IPS-15b (cell line): ENCODE measurements around the gene CAMK2N2.

Experiments
- H3K27me3 ChIP-seq: one replicate; pipeline ENCODE4 v1.6.1; 2013; ENCODE audit warnings: low read length; ENCODE audit not compliant: control insufficient read depth, insufficient read depth
- H3K36me3 ChIP-seq: one replicate; pipeline ENCODE4 v1.6.1; 2013; ENCODE audit warnings: low read length; ENCODE audit not compliant: control insufficient read depth, insufficient read depth
- H3K4me1 ChIP-seq: one replicate; pipeline ENCODE4 v1.6.1; 2013; ENCODE audit warnings: mild to moderate bottlenecking, low read length; ENCODE audit not compliant: control insufficient read depth, insufficient read depth
- H3K4me3 ChIP-seq: one replicate; pipeline ENCODE4 v1.5.1; 2013; ENCODE audit warnings: low read depth, low read length
- H3K9ac ChIP-seq: one replicate; pipeline ENCODE4 v1.6.1; 2013; ENCODE audit warnings: low read depth, mild to moderate bottlenecking, low read length
- H3K9me3 ChIP-seq: one replicate; pipeline ENCODE4 v1.6.1; 2013; ENCODE audit warnings: mild to moderate bottlenecking, low read length; ENCODE audit not compliant: control insufficient read depth, insufficient read depth

CAMK2N2 gene

GRCh38 chr3:184261854-184262763 lies 756 bp upstream of the CAMK2N2 start:
- peaks cover 58% of the 10 kb centered on the region for H3K27me3 ChIP-seq
- H3K9ac ChIP-seq, result no peak overlapping the region
- H3K4me1 ChIP-seq, result no peaks in the 10 kb centered on the region
- no peaks in the 10 kb centered on the region for H3K9me3 ChIP-seq
- peak overlapping the region; percentile 80 for H3K4me3 ChIP-seq
- H3K36me3 ChIP-seq, result peaks cover 8% of the 10 kb centered on the region

DNA sequence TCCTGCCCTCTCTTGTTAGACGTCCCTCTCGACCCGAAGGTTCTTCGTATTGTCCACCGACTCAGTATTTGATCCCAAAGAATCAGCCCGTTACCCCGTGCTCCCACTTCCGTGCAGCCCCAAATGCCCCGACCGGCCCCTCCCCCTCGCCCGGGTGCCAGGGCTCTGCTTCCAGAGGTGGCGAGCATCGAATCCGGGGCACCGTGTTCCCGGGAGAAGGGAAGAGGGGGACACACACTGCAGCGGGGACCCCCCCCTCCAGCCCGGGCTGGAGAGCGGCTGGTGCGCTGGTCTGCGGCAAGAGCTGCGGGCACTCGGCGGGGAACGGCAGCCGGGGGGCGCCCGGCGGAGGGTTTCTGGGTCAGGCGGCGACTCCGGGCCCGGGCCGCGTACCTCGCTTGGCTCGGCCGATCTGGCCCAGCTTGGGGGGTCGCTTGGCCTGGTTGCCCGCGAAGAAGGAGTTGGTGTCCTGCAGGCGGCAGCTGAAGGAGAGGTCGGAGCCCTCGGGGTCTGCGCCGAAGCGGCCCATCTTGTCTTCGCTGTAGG lies 556 bp downstream of the CAMK2N2 start:
- H3K9me3 ChIP-seq, result no peaks in the 10 kb centered on the region
- H3K27me3 ChIP-seq, result peaks cover 58% of the 10 kb centered on the region
- H3K36me3 ChIP-seq, result peaks cover 8% of the 10 kb centered on the region
- H3K4me1 ChIP-seq, result no peaks in the 10 kb centered on the region
- peak overlapping the region; percentile 74 for H3K4me3 ChIP-seq
- H3K9ac ChIP-seq, result no peak overlapping the region

DNA sequence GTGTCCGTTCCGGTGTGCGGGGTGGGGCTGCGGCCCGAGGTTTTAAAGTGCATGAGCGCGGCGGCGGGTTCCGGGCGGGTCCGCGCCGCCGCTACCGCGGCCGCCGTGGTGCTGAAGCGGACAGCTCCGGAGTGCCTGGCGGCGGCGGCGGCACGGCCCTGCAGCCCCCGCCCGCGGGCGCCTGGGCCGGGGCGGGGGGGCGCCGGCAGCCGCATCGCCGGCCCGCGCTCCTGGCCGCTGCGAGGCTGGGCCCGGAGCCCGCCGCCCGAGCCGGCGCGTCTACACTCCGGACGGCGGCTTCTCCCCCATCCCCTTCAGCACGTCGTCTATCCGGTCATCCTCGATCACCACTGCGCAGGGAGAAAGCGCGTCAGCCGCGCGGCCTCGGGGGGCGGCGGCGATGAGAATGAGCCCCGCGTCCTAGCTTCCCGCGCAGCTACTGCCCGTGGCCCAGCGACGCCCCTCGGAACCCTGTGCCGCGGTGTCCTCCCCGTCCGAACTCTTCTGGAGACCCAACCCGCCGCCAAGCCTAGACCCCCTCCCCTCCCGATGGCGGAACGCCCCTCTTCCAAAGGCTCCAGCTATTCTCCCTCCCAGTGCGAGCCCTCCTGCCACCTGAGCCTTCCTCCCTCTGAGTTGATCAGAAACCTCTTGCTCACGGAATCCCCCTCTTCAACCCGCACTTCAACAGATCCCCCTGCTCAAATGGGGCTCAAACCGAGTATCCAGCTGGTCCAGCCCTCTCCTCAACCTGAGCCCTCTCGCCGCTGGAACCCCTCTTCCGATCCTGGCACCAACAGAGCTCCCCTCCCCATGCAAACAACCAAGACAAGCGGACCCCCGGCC lies 1.3 kb downstream of the CAMK2N2 start:
- no peak overlapping the region for H3K9ac ChIP-seq
- peaks cover 56% of the 10 kb centered on the region for H3K27me3 ChIP-seq
- peaks cover 8% of the 10 kb centered on the region for H3K36me3 ChIP-seq
- no peaks in the 10 kb centered on the region for H3K4me1 ChIP-seq
- H3K9me3 ChIP-seq, result no peaks in the 10 kb centered on the region
- peak overlapping the region; percentile 74 for H3K4me3 ChIP-seq

DNA sequence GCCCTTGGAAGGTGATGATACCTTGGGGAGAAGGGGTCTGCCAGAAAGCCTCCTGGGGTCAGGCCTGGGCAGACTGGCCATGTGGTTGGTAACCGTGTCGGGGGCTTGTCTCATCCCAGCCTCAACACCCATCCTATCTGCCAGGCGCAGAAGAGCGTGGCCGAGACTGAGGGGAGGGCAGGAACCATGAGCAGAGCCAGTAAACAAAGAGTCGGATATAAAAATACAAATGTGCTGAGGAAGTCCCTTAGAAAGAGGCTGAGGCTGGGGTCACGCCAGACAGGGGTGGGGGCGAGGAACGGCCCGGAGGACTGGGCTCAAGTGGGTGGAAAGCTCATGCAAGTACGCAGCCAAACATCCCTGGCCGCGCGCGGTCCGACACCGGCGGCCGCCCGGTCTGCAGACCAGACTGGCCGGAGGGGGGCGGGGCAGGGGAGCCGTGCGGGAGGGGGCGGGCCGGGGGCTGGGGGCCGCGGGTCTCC lies 1.9 kb downstream of the CAMK2N2 start:
- Histone ChIP-seq H3K4me1 (no peaks in the 10 kb centered on the region), H3K4me3 (no peak overlapping the region), H3K9me3 (no peaks in the 10 kb centered on the region), H3K36me3 (peaks cover 8% of the 10 kb centered on the region), H3K27me3 (peaks cover 49% of the 10 kb centered on the region), H3K9ac (no peak overlapping the region)

DNA sequence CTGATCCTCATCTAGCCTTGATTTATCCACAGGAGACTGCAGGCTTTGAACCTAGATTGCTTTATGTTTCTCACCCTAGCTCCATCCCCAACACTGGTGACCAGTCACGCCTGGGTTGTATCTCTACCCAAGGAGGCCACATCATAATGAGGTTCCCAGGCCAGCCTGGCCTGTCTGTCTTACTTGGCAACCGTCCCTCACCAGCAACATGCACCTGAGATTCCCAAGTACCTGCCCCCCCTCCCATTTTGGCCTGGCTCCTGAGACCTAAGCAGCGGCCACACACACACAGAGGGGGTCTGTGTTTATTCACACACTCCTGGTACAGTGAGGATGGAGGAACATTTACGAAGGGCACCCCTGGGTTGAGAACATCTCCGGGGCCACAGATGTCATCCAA lies 2.4 kb downstream of the CAMK2N2 start:
- H3K4me1 ChIP-seq, result no peaks in the 10 kb centered on the region
- H3K9me3 ChIP-seq, result no peaks in the 10 kb centered on the region
- H3K9ac ChIP-seq, result no peak overlapping the region
- no peak overlapping the region for H3K4me3 ChIP-seq
- H3K27me3 ChIP-seq, result peaks cover 49% of the 10 kb centered on the region
- H3K36me3 ChIP-seq, result peaks cover 8% of the 10 kb centered on the region

DNA sequence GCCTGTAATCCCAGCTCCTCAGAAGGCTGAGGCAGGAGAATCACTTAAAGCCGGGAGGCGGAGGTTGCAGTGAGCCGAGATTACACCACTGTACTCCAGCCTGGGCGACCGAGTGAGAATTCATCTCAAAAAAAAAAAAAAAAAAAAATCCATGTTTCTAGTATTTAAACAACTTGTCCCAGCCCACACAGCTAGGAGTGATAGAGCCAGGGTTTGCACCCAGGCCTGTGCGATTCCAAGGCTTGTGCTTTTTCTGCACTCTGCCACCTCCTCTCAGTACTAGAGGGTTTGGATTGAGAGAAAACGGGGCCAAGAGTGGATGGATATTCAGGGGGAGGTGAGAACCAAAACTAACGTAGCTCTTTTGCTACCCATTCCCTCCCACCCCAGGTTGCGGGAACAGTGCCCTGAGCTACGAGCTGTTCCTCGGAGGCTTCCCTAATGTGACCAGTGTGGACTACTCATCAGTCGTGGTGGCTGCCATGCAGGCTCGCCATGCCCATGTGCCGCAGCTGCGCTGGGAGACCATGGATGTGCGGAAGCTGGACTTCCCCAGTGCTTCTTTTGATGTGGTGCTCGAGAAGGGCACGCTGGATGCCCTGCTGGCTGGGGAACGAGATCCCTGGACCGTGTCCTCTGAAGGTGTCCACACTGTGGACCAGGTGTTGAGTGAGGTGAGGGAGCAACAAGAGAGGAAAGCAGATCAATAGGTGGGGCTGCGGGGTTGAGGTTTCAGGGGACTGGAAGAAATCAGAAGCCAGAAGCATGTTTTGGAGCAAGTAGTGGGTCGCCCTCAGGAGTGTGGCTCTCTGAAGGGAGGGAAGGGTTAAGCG lies 4.1 kb downstream of the CAMK2N2 start:
- Histone ChIP-seq H3K27me3 (peaks cover 36% of the 10 kb centered on the region), H3K4me1 (no peaks in the 10 kb centered on the region), H3K9me3 (no peaks in the 10 kb centered on the region), H3K4me3 (no peak overlapping the region), H3K36me3 (peaks cover 8% of the 10 kb centered on the region), H3K9ac (no peak overlapping the region)

DNA sequence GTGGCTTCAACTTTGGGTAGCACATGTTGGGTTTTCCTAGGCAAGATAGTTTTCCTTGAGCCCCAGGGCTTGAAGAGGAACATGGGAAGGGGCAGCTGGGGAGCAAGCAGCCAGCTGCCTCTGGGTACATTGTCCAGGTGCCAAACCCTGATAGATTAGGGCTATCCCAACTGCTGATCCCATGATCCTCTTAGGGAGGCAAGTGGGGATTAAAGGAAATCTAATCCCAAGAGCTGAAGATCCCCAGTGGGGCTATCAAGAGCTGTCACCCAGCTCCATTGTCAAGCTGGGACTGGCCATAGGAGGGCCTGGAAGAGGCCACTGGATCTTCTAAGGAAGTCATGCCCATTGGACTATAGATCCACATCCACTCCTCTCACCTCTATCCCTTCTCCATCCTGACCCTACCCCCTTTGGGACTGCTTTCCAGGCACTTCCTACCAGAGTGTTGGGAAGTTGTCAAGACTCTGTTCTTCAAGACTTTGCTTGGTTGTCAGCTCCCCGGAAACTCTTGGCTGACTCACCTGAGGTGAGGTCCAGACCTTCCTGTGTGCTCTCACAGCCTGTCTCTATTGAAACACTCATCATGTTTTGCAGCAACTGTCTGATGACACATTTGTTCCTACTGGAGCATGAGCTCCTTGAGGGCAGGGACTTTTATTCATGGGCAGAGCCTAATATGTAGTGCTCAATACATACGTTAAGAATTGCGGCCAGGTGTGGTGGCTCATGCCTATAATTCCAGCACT lies 5.9 kb downstream of the CAMK2N2 start:
- H3K4me3 ChIP-seq, result no peak overlapping the region
- H3K27me3 ChIP-seq, result peaks cover 28% of the 10 kb centered on the region
- no peaks in the 10 kb centered on the region for H3K4me1 ChIP-seq
- no peaks in the 10 kb centered on the region for H3K9me3 ChIP-seq
- peaks cover 8% of the 10 kb centered on the region for H3K36me3 ChIP-seq
- H3K9ac ChIP-seq, result no peak overlapping the region

- peak overlapping the region; percentile 94 for H3K9ac ChIP-seq
- H3K36me3 ChIP-seq, result peaks cover 3% of the 10 kb centered on the region
- peaks cover 2% of the 10 kb centered on the region for H3K27me3 ChIP-seq
- peak overlapping the region; percentile 92 for H3K4me3 ChIP-seq
- H3K4me1 ChIP-seq, result no peaks in the 10 kb centered on the region
- no peaks in the 10 kb centered on the region for H3K9me3 ChIP-seq
Measured at GRCh38 chr3:184250167-184250828, 11.1 kb downstream of the CAMK2N2 start.

- peak within 1 kb of the TSS; percentile 99 for H3K9ac ChIP-seq
- H3K36me3 ChIP-seq, result peaks cover 10% of the 10 kb centered on the region
- peaks cover 2% of the 10 kb centered on the region for H3K27me3 ChIP-seq
- no peaks in the 10 kb centered on the region for H3K4me1 ChIP-seq
- H3K4me3 ChIP-seq, result peak within 1 kb of the TSS; percentile 92
- H3K9me3 ChIP-seq, result no peaks in the 10 kb centered on the region
Measured at GRCh38 chr3:184249412-184250166, 11.8 kb downstream of the CAMK2N2 start, which contains the start of gene EEF1AKMT4. EEF1AKMT4 (plus strand) TSS chr3:184249672; CDS start chr3:184249695, 23 bp downstream.
